HEK293T (cell line): Measurements from ENCODE around the gene RB1.

Experiments
- BHLHE40 ChIP-seq: fragments of 450-650 bp; IDR thresholded peaks from 2 replicates; pipeline ENCODE4 v1.6.1; 2016; ENCODE audit warnings: mild to moderate bottlenecking, moderate library complexity, borderline replicate concordance
- FOXA1 ChIP-seq: fragments of 450-650 bp; IDR thresholded peaks from 2 replicates; pipeline ENCODE4 v1.6.1; 2016; ENCODE audit warnings: mild to moderate bottlenecking
- FOXM1 ChIP-seq: fragments of 450-650 bp; IDR thresholded peaks from 2 replicates; pipeline ENCODE4 v1.6.1; 2017; ENCODE audit warnings: mild to moderate bottlenecking, borderline replicate concordance
- HDGF ChIP-seq: fragments of 450-650 bp; IDR thresholded peaks from 2 replicates; pipeline ENCODE4 v1.6.1; 2017; ENCODE audit warnings: antibody characterized with exemption, borderline replicate concordance
- L3MBTL2 ChIP-seq: fragments of 450-650 bp; conservative IDR thresholded peaks from 2 replicates; pipeline ENCODE4 v1.6.1; 2016; ENCODE audit warnings: mild to moderate bottlenecking
- LEF1 ChIP-seq: fragments of 450-650 bp; IDR thresholded peaks from 2 replicates; pipeline ENCODE4 v1.6.1; 2017; ENCODE audit warnings: mild to moderate bottlenecking, borderline replicate concordance
- NFRKB ChIP-seq: fragments of 450-650 bp; IDR thresholded peaks from 2 replicates; pipeline ENCODE4 v1.6.1; 2016; ENCODE audit warnings: mild to moderate bottlenecking, moderate library complexity
- SP1 ChIP-seq: fragments of 450-650 bp; IDR thresholded peaks from 2 replicates; pipeline ENCODE4 v1.6.1; 2017
- SUZ12 ChIP-seq: fragments of 450-650 bp; IDR thresholded peaks from 2 replicates; pipeline ENCODE4 v1.6.1; 2016; ENCODE audit warnings: mild to moderate bottlenecking

DNA sequence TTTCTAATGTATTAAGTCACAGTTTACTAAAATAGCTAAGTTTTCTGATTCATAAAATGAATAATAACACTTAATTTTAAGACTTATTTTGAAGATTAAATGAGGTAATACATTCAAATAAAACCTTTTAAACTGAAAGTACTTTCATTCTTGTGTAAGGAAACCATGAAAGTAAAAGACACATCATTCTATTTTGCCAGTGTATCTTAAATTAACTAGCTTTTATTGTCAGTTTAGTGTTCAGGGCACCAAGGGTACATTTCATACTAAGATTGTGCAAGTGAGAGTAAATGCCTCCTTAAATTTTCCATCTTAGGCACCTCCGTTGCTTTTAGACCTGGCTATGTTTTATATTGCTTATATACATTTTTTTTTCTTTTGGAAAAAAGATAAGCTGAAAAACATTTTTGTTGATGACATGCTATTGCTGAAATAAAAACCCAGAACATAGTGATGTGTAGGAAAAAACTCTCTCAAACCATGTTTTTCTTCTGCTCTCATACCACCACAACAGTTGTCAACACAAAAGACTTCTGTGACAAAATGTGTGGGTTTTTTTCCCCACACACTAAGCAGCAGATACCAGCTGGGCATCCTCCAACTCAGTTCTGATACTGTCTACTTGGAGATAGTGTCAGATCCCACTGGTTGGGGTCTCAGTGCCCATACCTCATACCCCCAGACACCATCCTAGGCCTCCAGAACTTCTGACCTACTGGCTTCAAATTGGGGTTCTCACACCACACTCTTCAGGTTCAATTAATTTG, 140.1 kb downstream of the RB1 start:
- TF ChIP-seq BHLHE40 (no peak), FOXM1 (no peak), HDGF (no peak), NFRKB (no peak), SP1 (no peak), LEF1 (no peak), SUZ12 (no peak), FOXA1 (no peak), L3MBTL2 (no peak)
